ENCODE measurements around the gene RBM33. TPM values are rescaled to one million over a fixed set of nuclear protein-coding genes. Genes with fewer than 3 reads are reported as not detected.
A peak's percentile ranks its signal among the peaks of the same experiment; 100 is the strongest.

Gene RBM33
- total RNA-seq, 2 experiments from 2014 or later = 73.7 to 84.8 TPM

DNA sequence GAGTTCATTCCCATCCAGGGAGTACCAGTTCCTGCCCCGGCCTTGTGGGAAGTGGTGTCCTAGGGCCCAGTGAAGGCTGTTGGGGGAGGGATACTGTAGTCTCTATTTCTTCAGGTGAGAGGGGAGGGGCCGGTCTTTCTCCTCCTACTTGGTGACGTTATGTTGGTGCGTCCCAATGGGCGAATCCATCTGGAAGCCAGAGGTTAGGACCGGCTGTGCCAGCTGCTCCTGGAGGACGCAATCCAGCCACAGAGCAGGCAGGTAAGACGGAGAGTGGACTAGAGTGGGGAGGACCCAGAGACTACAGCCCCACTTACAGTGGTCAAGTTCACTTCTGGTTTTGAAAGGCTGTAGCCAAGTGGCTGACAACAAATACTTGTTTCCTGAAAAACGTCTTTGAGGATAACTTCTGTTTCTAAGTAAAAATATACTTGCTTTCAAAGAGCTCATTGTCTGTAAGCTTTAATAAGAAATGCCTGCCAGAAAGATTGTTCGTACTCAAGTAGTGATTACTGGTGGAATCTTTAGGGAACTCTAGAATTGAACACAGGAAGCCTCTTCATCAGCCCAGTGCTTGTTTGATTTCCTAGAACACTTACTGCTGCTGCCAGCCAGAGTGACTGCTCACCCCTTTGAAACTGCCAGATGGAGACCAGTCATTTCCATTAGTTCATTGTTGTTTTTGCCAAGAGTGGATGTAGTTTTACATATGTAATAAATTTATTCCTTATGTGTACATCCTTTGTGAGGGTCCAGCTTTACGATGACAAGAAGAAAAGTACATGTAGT, 25.4 kb downstream of the RBM33 start:
- Mint-ChIP-seq H3K36me3 (ENCODE audit: low read depth) (peaks cover 24% of the 10 kb centered on the region), H3K9me3 (no peaks in the 10 kb centered on the region), H3K4me3 (no peak overlapping the region), H3K27me3 (no peaks in the 10 kb centered on the region), H3K4me1 (ENCODE audit: low read depth) (peaks cover 67% of the 10 kb centered on the region), H3K27ac (peak overlapping the region; percentile 58)
- TF ChIP-seq, protein P1, sequence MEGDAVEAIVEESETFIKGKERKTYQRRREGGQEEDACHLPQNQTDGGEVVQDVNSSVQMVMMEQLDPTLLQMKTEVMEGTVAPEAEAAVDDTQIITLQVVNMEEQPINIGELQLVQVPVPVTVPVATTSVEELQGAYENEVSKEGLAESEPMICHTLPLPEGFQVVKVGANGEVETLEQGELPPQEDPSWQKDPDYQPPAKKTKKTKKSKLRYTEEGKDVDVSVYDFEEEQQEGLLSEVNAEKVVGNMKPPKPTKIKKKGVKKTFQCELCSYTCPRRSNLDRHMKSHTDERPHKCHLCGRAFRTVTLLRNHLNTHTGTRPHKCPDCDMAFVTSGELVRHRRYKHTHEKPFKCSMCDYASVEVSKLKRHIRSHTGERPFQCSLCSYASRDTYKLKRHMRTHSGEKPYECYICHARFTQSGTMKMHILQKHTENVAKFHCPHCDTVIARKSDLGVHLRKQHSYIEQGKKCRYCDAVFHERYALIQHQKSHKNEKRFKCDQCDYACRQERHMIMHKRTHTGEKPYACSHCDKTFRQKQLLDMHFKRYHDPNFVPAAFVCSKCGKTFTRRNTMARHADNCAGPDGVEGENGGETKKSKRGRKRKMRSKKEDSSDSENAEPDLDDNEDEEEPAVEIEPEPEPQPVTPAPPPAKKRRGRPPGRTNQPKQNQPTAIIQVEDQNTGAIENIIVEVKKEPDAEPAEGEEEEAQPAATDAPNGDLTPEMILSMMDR (IDR thresholded peaks at IDR 0.05) = no peak
- ATAC-seq (peak; percentile 16), DNase-seq (no peak)
- CTCF ChIA-PET = interaction anchor here (2.0 kb wide), 1 partner anchor 97 kb away, joined by 4 read pairs; no protein-coding TSS in a partner anchor
- POLR2A ChIA-PET = no interaction called here
- intact Hi-C loops (cut with micrococcal nuclease) = no loop called here

DNA sequence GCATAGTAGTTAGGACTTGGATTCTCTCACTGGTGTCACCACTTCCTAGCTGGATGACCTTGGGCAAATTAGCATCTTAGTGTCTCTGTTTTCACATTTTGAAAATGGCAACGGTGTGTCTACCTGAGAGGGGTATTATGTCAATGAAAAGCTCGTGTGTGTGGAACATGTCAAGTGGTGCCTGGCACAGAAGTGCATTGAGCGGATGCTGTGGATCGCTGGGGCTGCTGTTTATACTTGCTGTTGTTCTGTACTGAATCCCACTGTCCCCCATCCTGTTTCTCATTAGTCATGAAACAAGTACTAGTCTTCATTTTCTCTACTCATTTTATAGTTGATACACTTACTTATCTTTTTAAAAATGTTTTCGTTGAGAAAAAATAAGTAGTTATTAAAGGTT, 26.1 kb downstream of the RBM33 start:
- TF ChIP-seq, protein P1 (IDR thresholded peaks at IDR 0.05) = no peak
- no peaks in the 10 kb centered on the region for H3K9me3 Mint-ChIP-seq
- DNase-seq (no peak), ATAC-seq (no peak)
- no peaks in the 10 kb centered on the region for H3K27me3 Mint-ChIP-seq
- H3K4me1 Mint-ChIP-seq (ENCODE audit: low read depth) = peaks cover 64% of the 10 kb centered on the region
- no peak overlapping the region for H3K27ac Mint-ChIP-seq
- no peak overlapping the region for H3K4me3 Mint-ChIP-seq
- ChIA-PET CTCF (interaction anchor here (2.0 kb wide), 1 partner anchor 97 kb away, joined by 4 read pairs; no protein-coding TSS in a partner anchor), POLR2A (no interaction called here)
- peaks cover 18% of the 10 kb centered on the region for H3K36me3 Mint-ChIP-seq (ENCODE audit: low read depth)
- intact Hi-C loops (cut with micrococcal nuclease) = no loop called here

DNA sequence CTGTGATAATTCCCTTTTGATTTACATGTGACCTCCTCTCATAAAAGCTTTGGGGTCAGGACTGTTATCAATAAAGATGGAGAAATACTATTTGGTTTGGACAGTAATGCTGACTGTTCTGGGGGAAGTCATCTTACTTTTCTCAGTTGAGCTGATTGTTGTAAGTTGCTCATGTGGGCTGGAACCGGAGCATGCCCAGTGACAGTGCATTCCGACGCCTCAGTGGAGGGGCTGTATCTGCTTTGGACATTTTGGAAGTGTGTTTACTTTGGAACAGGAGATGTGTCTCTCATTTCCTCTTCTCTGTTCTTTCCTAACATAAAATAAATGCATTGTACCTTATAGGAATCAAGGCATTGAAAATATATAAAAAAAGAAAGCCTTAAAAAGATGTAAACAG, 30.1 kb downstream of the RBM33 start:
- ChIA-PET CTCF (interaction anchor here (1.0 kb wide), 1 partner anchor 76 kb away, joined by 3 read pairs; no protein-coding TSS in a partner anchor), POLR2A (no interaction called here)
- peaks cover 13% of the 10 kb centered on the region for H3K36me3 Mint-ChIP-seq (ENCODE audit: low read depth)
- ATAC-seq (no peak), DNase-seq (no peak)
- intact Hi-C loops (cut with micrococcal nuclease) = no loop called here
- H3K9me3 Mint-ChIP-seq = no peaks in the 10 kb centered on the region
- H3K27me3 Mint-ChIP-seq = no peaks in the 10 kb centered on the region
- H3K27ac Mint-ChIP-seq = no peak overlapping the region
- no peak overlapping the region for H3K4me3 Mint-ChIP-seq
- peaks cover 49% of the 10 kb centered on the region for H3K4me1 Mint-ChIP-seq (ENCODE audit: low read depth)
- TF ChIP-seq, protein P1 (IDR thresholded peaks at IDR 0.05) = no peak

DNA sequence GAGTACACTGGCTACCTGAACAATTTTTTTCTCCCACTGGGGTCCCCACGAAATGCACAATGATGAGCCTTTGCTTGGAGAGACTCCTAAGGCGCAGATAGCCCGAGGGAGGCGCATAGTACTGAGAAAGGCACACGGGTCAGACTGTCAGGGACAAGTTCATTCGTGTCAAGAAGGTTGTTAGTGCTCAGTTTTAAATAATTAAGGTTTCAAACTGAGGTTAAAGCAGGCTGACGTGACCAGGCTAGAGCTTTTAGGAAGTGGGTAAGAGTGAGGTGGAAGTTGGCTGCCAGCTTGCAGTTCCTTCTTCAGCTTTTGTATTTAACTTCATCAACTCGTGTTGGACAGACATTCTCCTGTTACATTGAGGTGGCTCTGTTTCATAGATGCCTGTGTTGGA, 31.6 kb downstream of the RBM33 start:
- POLR2A ChIA-PET = no interaction called here
- H3K36me3 Mint-ChIP-seq (ENCODE audit: low read depth) = peaks cover 18% of the 10 kb centered on the region
- H3K27ac Mint-ChIP-seq = peak overlapping the region; percentile 12
- intact Hi-C loops (cut with micrococcal nuclease) = no loop called here
- H3K4me3 Mint-ChIP-seq = no peak overlapping the region
- H3K4me1 Mint-ChIP-seq (ENCODE audit: low read depth) = peaks cover 42% of the 10 kb centered on the region
- DNase-seq (no peak), ATAC-seq (no peak)
- TF ChIP-seq, protein P1 (IDR thresholded peaks at IDR 0.05) = no peak
- no peaks in the 10 kb centered on the region for H3K27me3 Mint-ChIP-seq
- H3K9me3 Mint-ChIP-seq = no peaks in the 10 kb centered on the region
- CTCF ChIA-PET = interaction anchor here (1.3 kb wide), 1 partner anchor 16 kb away, joined by 4 read pairs; no protein-coding TSS in a partner anchor

DNA sequence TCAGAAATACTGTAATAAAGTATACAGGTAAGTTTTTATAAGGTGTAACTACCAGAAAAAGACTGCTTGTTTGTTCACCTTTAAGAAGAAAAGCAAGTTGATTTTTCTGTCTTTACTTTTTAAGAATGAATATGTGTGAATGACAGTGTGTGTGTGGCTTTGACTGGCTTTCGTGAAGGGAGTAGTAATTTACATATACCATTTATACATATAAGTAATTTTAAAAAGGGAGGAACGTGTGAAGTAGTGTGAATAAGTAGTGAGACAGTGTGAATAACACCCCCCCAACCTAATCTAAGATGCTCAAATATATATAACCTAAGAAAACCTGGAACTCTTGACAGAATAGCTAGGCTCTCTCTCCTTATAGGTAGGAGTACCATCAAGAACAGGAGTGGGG, 33.2 kb downstream of the RBM33 start:
- Mint-ChIP-seq H3K27me3 (no peaks in the 10 kb centered on the region), H3K9me3 (no peaks in the 10 kb centered on the region), H3K27ac (no peak overlapping the region), H3K36me3 (ENCODE audit: low read depth) (peaks cover 29% of the 10 kb centered on the region), H3K4me1 (ENCODE audit: low read depth) (peaks cover 54% of the 10 kb centered on the region), H3K4me3 (no peak overlapping the region)
- intact Hi-C loops (cut with micrococcal nuclease) = no loop called here
- ChIA-PET CTCF (interaction anchor here (2.8 kb wide), 1 partner anchor 79 kb away, joined by 11 read pairs; no protein-coding TSS in a partner anchor), POLR2A (no interaction called here)
- ATAC-seq = no peak
- DNase-seq = no peak
- TF ChIP-seq, protein P1 (IDR thresholded peaks at IDR 0.05) = no peak
